Neural crest cell (in vitro differentiated cells): ENCODE measurements around the gene KIF5A. TPM values are rescaled to one million over a fixed set of nuclear protein-coding genes. Genes with fewer than 3 reads are reported as not detected.
A peak's percentile ranks its signal among the peaks of the same experiment; 100 is the strongest.
"Not testable (repeated sequence)": the region's sequence is repeated elsewhere in the genome, so short reads cannot be mapped to it uniquely, and the experiment has no call there.

Experiments used
- DNase-seq: peaks from one replicate; pipeline ENCODE4 v3.0.0; 2021; ENCODE audit warnings: low read depth, mixed read lengths, low spot score
- H3K27ac Mint-ChIP-seq: one replicate; pipeline ENCODE4 v1.8.0; 2021; ENCODE audit warnings: mild to moderate bottlenecking, mixed read lengths; ENCODE audit not compliant: unreplicated experiment
- H3K27me3 Mint-ChIP-seq: 2 replicates; pipeline ENCODE4 v1.8.0; 2021; ENCODE audit warnings: low read depth, mild to moderate bottlenecking, mixed read lengths
- H3K36me3 Mint-ChIP-seq: 2 replicates; pipeline ENCODE4 v1.8.0; 2021; ENCODE audit warnings: low read depth, mild to moderate bottlenecking, mixed read lengths
- H3K4me1 Mint-ChIP-seq: 2 replicates; pipeline ENCODE4 v1.8.0; 2021; ENCODE audit warnings: mixed read lengths
- H3K4me3 Mint-ChIP-seq: one replicate; pipeline ENCODE4 v1.8.0; 2021; ENCODE audit warnings: mild to moderate bottlenecking, mixed read lengths
- H3K9me3 Mint-ChIP-seq: 2 replicates; pipeline ENCODE4 v1.8.0; 2021; ENCODE audit warnings: mixed read lengths
- total RNA-seq: library from RNA; stranded (reverse); gene quantifications from 2 replicates; pipeline ENCODE4 v1.2.1, GENCODE V29; 2021
- TF ChIP-seq, protein P1 (sequence below): fragments of 200-600 bp; sonication (generic); conservative IDR thresholded peaks from 2 replicates; pipeline ENCODE4 v1.5.0; 2021; ENCODE audit warnings: antibody characterized with exemption, mild to moderate bottlenecking

The KIF5A gene
- total RNA-seq, 1 donor from 2014 or later, result 20.8 TPM

DNA sequence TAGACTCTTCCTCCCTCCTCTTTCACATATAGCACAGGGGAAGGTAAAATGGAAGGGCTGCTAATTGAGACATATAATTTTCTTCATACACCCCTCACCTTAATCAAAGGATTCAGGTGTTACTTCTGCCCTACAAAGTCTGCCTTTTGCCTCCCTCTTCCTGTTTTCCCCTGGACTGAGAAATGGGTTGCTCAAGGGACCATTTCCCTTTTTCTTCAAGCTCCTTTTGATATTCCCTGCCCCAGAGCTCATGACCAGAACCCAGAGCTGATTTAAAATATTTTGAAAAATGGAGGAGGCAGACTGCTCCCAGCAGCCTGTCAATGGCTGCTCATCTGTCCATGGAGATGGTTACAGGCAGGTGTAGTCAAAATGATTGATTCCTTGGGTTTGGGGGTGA, 34.8 kb downstream of the KIF5A start:
- DNase-seq, result no peak
- Mint-ChIP-seq H3K36me3 (no peaks in the 10 kb centered on the region), H3K9me3 (no peaks in the 10 kb centered on the region), H3K4me3 (no peak overlapping the region), H3K4me1 (no peaks in the 10 kb centered on the region), H3K27ac (no peak overlapping the region), H3K27me3 (peaks cover 10% of the 10 kb centered on the region)
- TF ChIP-seq, protein P1, sequence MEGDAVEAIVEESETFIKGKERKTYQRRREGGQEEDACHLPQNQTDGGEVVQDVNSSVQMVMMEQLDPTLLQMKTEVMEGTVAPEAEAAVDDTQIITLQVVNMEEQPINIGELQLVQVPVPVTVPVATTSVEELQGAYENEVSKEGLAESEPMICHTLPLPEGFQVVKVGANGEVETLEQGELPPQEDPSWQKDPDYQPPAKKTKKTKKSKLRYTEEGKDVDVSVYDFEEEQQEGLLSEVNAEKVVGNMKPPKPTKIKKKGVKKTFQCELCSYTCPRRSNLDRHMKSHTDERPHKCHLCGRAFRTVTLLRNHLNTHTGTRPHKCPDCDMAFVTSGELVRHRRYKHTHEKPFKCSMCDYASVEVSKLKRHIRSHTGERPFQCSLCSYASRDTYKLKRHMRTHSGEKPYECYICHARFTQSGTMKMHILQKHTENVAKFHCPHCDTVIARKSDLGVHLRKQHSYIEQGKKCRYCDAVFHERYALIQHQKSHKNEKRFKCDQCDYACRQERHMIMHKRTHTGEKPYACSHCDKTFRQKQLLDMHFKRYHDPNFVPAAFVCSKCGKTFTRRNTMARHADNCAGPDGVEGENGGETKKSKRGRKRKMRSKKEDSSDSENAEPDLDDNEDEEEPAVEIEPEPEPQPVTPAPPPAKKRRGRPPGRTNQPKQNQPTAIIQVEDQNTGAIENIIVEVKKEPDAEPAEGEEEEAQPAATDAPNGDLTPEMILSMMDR, result no peak

GRCh38 chr12:57585156-57585555, 35.3 kb downstream of the KIF5A start:
- H3K4me3 Mint-ChIP-seq, result no peak overlapping the region
- no peaks in the 10 kb centered on the region for H3K36me3 Mint-ChIP-seq
- TF ChIP-seq, protein P1, result no peak
- H3K9me3 Mint-ChIP-seq, result no peaks in the 10 kb centered on the region
- H3K4me1 Mint-ChIP-seq, result no peaks in the 10 kb centered on the region
- H3K27me3 Mint-ChIP-seq, result peaks cover 10% of the 10 kb centered on the region
- DNase-seq, result no peak
- H3K27ac Mint-ChIP-seq, result no peak overlapping the region

DNA sequence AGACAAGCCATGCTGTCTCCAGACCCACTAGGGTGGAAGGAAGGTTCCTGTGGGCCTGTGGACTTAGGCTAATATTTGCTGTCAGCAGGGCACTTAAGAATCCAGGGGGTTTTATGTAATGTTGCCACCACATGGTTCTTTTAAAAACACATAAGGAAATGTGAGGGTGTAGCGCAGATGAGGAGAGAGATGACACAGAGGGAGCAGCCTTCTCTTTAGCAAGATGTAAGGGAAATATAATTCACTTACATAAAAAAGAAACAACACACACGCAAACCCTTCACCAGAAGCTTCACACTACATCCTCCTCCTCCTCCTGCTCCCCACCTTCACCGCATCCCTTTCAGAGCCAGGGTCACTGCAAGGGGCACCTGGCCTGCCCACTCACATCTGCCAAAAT, 36.3 kb downstream of the KIF5A start:
- Mint-ChIP-seq H3K9me3 (no peaks in the 10 kb centered on the region), H3K27ac (no peak overlapping the region), H3K27me3 (peaks cover 14% of the 10 kb centered on the region), H3K4me1 (peaks cover 6% of the 10 kb centered on the region), H3K4me3 (peak overlapping the region; percentile 9), H3K36me3 (no peaks in the 10 kb centered on the region)
- TF ChIP-seq, protein P1, result no peak
- no peak for DNase-seq

DNA sequence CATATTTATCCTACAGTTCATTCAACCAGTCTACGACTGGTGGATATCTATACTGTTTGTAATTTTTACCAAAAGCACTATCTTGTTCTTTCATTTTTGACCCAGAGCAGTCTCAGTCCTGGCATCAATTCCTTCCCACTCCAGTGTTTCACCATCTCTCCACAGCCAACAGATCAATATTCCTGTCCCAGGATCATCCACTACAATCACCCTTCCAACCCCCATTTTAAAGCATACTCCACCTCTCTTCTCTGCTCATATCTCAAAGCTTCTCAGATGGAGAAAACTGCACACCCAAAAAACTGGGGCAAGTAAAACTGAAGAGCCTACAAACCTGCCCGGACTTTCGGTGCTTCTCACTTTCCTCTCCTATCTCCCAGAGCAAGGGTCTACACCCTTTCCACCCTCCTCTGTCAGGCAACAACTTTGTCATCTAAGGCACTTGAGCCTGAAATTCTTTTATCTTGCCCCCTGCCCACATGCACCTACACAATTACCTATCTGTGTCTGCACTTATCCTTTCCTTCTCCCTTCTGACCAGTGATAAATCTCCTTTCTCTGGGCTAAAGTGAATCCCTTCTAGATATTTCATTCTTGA, 37.1 kb downstream of the KIF5A start:
- H3K27me3 Mint-ChIP-seq, result peaks cover 20% of the 10 kb centered on the region
- no peaks in the 10 kb centered on the region for H3K36me3 Mint-ChIP-seq
- no peak overlapping the region for H3K27ac Mint-ChIP-seq
- no peaks in the 10 kb centered on the region for H3K9me3 Mint-ChIP-seq
- DNase-seq, result no peak
- peaks cover 12% of the 10 kb centered on the region for H3K4me1 Mint-ChIP-seq
- no peak overlapping the region for H3K4me3 Mint-ChIP-seq
- TF ChIP-seq, protein P1, result no peak

- DNase-seq, result not testable (repeated sequence)
These were observed 39.2 kb downstream of the KIF5A start for GRCh38 chr12:57588951-57589610.

GRCh38 chr12:57590479-57590863, 40.6 kb downstream of the KIF5A start:
- Mint-ChIP-seq H3K27me3 (peaks cover 16% of the 10 kb centered on the region), H3K4me1 (peaks cover 18% of the 10 kb centered on the region), H3K27ac (no peak overlapping the region), H3K9me3 (no peaks in the 10 kb centered on the region), H3K36me3 (no peaks in the 10 kb centered on the region), H3K4me3 (peak overlapping the region; percentile 93)
- TF ChIP-seq, protein P1, result no peak
- DNase-seq, result no peak

More at GRCh38 chr12:57588951-57589610, 39.2 kb downstream of the KIF5A start:
- H3K4me1 Mint-ChIP-seq, result peaks cover 18% of the 10 kb centered on the region
- peaks cover 23% of the 10 kb centered on the region for H3K27me3 Mint-ChIP-seq
- not testable (repeated sequence) for H3K4me3 Mint-ChIP-seq, H3K36me3 Mint-ChIP-seq, H3K9me3 Mint-ChIP-seq, H3K27ac Mint-ChIP-seq
